Stimulated activated memory B cell treated with anti-CD40 and anti-IgM and Interleukin-4, amounts not matched to agents 10 μg/mL and 1 μg/mL and 100 μg/mL, for 72 hours (primary cell): ENCODE measurements around the gene PSTPIP1.
A peak's percentile ranks its signal among the peaks of the same experiment; 100 is the strongest.
"Not testable (repeated sequence)": the region's sequence is repeated elsewhere in the genome, so short reads cannot be mapped to it uniquely, and the experiment has no call there.

Experiments used
- ATAC-seq: fragments of 150-1000 bp; cut with Tn5 transposase; 2 replicates; pipeline ENCODE4 v1.10.0; 2021
- H3K27ac Mint-ChIP-seq: one replicate; pipeline ENCODE4 v1.8.0; 2022; ENCODE audit warnings: mild to moderate bottlenecking, mixed read lengths
- H3K27me3 Mint-ChIP-seq: one replicate; pipeline ENCODE4 v1.8.0; 2022; ENCODE audit warnings: mixed read lengths
- H3K36me3 Mint-ChIP-seq: one replicate; pipeline ENCODE4 v1.8.0; 2022; ENCODE audit warnings: mixed read lengths
- H3K4me1 Mint-ChIP-seq: one replicate; pipeline ENCODE4 v1.8.0; 2022; ENCODE audit warnings: mixed read lengths
- H3K4me3 Mint-ChIP-seq: one replicate; pipeline ENCODE4 v1.8.0; 2022; ENCODE audit warnings: mild to moderate bottlenecking, moderate library complexity, mixed read lengths
- H3K9me3 Mint-ChIP-seq: one replicate; pipeline ENCODE4 v1.8.0; 2022; ENCODE audit warnings: mixed read lengths

Gene PSTPIP1

DNA sequence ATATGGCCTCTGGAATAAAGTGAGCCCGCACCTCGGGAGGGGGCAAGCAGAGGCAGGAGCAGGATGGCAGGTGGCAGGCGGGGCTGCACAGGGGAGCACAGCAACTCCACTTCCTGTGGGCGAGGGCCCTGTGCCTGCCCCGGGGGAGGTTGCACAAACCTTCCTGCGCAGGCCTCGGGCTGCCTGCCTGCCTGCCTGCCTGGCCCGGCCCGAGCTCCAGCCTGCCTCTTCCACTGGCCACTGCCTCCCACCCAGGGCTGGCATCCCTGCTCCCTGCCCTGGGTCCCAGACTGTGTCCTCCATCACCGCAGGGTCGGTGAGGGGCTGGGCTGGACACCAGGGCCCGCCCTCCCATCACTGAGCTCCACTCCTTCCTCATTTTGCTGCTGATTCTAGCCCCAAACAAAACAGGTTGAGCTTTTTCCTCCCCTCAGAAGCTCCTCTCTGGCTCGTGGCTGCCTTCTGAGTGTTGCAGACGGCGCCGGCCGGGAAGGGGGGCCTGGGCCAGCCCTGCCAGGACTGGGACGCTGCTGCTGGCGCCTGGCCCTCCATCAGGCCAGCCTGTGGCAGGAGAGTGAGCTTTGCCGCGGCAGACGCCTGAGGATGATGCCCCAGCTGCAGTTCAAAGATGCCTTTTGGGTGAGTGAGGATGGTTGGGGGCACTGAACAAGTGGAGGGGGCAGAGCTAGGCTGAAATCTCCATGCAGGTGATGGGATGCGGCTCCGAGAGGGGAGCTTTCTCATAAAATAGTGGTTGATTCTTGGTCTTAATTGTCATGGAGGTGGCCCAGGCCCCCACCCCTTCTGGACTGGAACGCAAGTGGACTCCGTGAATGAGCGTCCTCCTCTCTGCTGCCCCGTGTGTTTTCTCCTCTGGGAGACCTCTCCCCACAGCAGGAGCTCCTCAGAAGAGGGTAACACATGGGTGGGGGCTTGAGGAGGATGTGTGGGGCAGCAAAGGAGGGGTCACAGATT lies at the start of gene PSTPIP1:
PSTPIP1 (plus strand) TSS at position 156 of the 975 bp plus-strand sequence; CDS start at position 604, 448 bp downstream.
- ATAC-seq: peak; percentile 89
- Mint-ChIP-seq H3K9me3 (no peaks in the 10 kb centered on the region), H3K27ac (peak within 1 kb of the TSS; percentile 95), H3K4me1 (peaks cover 76% of the 10 kb centered on the region), H3K4me3 (peak within 1 kb of the TSS; percentile 84), H3K36me3 (no peaks in the 10 kb centered on the region), H3K27me3 (no peaks in the 10 kb centered on the region)

DNA sequence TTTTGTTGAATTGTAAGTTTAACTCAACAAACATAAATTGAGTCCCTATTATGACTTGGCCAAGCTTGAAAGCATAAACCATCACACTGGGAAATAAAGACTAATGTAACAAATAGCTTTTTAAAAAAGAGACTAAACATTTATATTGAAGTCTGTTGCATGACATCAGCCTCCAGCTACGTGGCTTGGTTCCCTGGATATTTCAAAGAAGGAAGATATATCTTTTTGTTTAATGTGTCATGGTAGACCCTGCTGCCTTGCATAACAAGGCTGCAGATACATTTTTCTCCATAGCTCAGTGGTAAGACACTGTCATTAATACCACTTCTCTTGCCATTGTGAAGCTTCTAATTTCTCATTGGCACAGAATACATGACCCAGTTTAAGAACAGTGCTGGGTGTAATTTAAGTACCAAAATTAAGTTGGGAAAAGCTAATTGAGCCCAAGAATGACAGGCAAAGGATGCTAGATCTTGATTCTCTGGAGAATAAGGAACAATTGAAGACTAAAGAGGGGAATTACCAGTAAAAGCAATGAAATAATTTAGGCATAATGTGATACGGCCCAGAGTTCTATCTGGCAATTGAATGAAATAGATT lies 49.3 kb upstream of the PSTPIP1 start:
- no peak for ATAC-seq
- Mint-ChIP-seq H3K27me3 (no peaks in the 10 kb centered on the region), H3K27ac (peak overlapping the region; percentile 8), H3K9me3 (peaks cover 3% of the 10 kb centered on the region), H3K36me3 (peaks cover 51% of the 10 kb centered on the region), H3K4me3 (no peak overlapping the region), H3K4me1 (peaks cover 40% of the 10 kb centered on the region)

DNA sequence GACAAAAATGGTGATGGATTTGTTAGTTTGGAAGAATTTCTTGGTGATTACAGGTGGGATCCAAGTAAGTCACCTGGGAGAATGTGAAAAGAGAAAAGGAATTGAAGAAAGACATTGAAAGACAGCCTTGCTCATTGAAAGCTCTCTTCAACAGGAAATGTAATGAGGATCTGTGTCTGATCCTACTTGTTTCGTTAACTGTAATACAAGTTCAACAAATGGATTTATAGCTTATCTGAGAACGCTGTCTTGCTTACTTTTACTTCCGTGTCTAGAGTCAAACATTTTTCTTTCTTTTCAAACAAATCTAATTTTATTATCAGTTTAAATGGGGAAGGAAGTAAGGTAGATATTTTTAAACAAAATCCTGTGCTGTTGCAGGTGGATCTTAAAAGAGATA lies 47.5 kb upstream of the PSTPIP1 start:
- H3K27me3 Mint-ChIP-seq: no peaks in the 10 kb centered on the region
- H3K9me3 Mint-ChIP-seq: peaks cover 3% of the 10 kb centered on the region
- H3K4me3 Mint-ChIP-seq: no peak overlapping the region
- H3K36me3 Mint-ChIP-seq: peaks cover 55% of the 10 kb centered on the region
- H3K27ac Mint-ChIP-seq: peak overlapping the region; percentile 8
- peaks cover 40% of the 10 kb centered on the region for H3K4me1 Mint-ChIP-seq
- ATAC-seq: no peak

DNA sequence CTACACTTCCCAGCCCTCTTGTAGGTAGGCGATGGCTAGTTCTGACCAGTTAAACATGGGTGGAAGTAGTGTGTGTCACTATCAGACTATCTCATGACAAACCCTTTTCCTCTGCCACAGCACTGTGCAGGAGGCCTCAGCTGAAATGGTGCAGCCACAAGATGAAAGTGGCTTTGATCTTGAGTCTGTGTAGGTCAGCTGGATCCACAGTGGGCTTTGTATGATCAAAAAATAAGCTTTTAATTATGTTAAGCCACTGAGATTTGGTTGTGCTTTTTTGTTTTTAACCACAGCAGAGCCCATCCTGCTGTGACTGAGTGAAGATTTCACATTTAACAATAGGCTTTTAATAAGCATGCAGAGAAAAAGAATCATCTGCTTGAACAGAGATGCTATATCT lies 43.7 kb upstream of the PSTPIP1 start:
- Mint-ChIP-seq H3K4me3 (no peak overlapping the region), H3K9me3 (no peaks in the 10 kb centered on the region), H3K27ac (no peak overlapping the region), H3K36me3 (peaks cover 29% of the 10 kb centered on the region), H3K27me3 (no peaks in the 10 kb centered on the region), H3K4me1 (peaks cover 22% of the 10 kb centered on the region)
- ATAC-seq: no peak

DNA sequence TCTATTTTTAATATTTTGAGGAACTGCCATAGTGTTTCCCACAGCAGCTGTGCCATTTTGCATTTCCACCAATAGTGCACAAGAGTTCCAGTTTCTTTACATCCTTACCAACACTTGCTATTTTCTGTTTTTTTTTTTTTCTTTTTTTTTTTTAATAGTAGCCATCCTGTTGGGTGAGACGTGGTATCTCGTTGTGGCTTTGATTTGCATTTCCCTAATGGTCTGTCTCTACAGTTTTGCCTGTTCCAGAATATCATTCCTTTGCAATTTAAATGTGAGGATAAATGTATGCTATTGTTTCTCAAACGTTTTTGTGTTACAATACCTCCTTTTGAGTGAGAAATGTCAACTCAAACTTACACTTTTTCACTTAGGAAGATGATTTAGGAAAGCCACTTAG lies 41.0 kb upstream of the PSTPIP1 start:
- Mint-ChIP-seq H3K9me3 (no peaks in the 10 kb centered on the region), H3K27me3 (no peaks in the 10 kb centered on the region), H3K27ac (no peak overlapping the region), H3K36me3 (peaks cover 6% of the 10 kb centered on the region), H3K4me3 (no peak overlapping the region), H3K4me1 (no peaks in the 10 kb centered on the region)
- no peak for ATAC-seq

DNA sequence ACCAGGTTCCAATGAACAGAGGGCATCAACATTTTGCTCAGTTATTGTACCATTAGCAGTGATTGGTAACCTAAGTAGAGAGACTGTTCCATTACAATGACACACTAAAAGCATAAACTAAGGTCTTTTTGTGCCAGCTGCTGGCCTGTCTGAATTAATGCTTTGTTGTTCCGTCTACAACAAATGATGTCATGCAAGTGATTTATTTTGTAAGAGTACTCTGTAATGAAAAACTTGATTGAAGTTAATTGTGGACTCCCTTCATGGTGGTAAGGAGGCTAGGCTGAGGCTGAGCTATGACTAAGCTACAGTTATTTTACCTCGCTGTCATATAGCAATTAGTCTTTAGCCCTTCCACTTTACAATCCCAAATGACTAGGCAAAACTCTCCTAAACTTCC lies 40.2 kb upstream of the PSTPIP1 start:
- no peak for ATAC-seq
- H3K4me1 Mint-ChIP-seq: no peaks in the 10 kb centered on the region
- H3K4me3 Mint-ChIP-seq: no peak overlapping the region
- no peaks in the 10 kb centered on the region for H3K9me3 Mint-ChIP-seq
- no peak overlapping the region for H3K27ac Mint-ChIP-seq
- peaks cover 5% of the 10 kb centered on the region for H3K36me3 Mint-ChIP-seq
- no peaks in the 10 kb centered on the region for H3K27me3 Mint-ChIP-seq

DNA sequence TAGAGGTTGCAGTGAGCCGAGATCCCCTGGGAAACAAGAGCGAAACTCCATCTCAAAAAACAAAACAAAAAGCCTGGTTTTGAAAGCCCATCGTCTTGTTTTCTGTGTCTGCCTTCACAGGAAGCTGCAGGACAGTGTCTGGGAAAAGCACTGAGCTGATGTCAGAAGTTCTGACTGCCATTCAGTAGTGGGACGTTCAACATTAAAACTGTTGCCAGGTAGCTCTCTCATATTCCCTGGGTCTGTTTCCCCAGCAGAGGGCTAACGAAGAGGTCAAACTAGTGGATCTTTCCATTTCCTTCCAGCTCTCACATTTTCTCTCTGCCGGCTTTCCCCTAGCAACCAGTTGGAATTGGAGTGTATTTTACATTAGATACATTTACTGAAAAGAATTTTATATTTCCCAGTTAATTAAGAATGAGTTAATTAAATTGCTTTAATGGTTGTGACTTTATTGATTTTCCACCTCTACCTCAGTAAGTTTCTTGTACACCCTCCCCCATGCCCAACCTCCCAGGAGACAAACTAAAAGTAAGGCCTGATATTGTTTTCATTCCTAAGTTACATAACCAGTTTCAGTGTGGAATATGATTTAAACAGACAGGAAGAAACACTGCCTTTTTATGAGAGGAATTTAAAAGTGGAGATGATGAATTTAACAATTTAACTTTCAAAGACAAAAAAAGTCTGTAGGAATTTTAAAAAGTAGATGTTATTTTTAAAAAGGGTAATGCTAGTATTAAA lies 33.5 kb upstream of the PSTPIP1 start:
- no peak for ATAC-seq
- H3K9me3 Mint-ChIP-seq: no peaks in the 10 kb centered on the region
- H3K27ac Mint-ChIP-seq: peak overlapping the region; percentile 71
- peaks cover 11% of the 10 kb centered on the region for H3K4me1 Mint-ChIP-seq
- H3K4me3 Mint-ChIP-seq: no peak overlapping the region
- no peaks in the 10 kb centered on the region for H3K36me3 Mint-ChIP-seq
- no peaks in the 10 kb centered on the region for H3K27me3 Mint-ChIP-seq

DNA sequence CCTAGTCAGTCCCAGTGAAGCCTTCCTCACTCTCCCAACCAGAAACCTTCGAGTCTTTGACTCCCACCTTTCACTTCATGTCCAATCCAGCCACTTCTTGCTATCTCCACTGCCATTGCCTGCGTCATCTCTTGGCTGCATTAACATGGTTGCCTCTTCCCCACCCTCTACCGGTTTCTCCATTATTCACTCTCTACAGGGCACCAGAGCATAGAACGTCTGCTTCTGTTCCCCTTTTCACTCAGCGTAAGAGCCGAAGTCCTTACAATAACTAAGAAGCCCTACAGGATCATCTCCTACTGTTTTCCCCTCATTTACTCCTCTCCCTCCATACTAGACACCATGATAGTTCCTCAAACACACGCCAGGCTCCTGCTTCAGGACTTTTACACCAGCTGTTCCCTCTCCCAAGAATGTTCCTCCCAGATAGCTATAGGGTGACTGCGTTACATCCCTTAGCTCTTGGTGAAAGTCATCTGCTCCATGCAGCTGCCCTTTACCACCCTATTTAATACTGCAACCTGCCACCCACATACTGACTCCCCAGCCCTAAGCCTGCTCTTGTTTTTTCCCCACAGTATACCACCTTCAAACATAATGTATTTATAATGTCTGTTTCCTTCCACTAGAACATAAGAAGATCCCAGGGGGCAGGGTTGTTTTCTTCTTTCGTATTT lies 32.5 kb upstream of the PSTPIP1 start:
- peak; percentile 94 for ATAC-seq
- peaks cover 11% of the 10 kb centered on the region for H3K4me1 Mint-ChIP-seq
- H3K36me3 Mint-ChIP-seq: no peaks in the 10 kb centered on the region
- no peaks in the 10 kb centered on the region for H3K9me3 Mint-ChIP-seq
- no peaks in the 10 kb centered on the region for H3K27me3 Mint-ChIP-seq
- H3K27ac Mint-ChIP-seq: peak overlapping the region; percentile 71
- H3K4me3 Mint-ChIP-seq: peak overlapping the region; percentile 22

DNA sequence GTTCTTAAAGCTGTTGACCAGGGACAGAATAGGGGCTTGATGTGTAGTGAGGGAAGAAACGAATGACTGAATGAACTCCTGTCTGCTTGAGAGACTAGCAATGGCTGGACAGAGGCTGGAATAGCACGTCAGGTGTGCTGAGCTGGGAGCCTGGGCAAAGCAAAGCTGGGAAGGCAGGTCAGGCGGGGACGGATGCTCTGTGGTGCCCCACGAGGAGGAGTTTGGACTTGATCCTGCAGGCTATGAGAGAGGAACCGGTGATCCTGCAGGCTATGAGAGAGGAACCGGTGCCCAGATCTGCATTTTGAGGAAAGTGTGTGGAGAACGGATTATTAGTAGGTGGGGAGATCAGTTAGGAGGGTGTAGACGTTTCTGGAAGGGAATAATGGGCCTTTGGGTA lies 31.3 kb upstream of the PSTPIP1 start:
- Mint-ChIP-seq H3K27me3 (no peaks in the 10 kb centered on the region), H3K4me3 (no peak overlapping the region), H3K27ac (no peak overlapping the region), H3K36me3 (no peaks in the 10 kb centered on the region), H3K4me1 (peaks cover 11% of the 10 kb centered on the region), H3K9me3 (no peaks in the 10 kb centered on the region)
- ATAC-seq: no peak

DNA sequence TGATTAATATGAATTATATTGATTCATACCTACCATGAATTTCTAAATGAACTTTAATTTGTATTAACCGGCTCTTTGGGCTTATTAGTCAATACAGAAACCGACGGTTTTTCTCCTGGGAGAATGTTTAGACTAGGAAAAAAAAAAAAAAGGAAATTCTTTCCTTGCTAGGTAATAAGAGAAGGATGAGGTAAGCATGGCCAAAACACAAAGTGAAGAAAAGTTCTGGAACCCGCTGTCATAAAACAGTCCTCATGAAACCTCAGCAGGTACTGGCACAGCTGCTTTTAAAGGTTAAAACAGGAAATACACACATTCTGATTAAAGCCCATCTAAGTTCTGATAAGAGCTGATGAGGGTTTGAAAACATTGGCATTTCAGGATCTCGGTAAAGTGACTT lies 30.8 kb upstream of the PSTPIP1 start:
- no peak for ATAC-seq
- no peak overlapping the region for H3K27ac Mint-ChIP-seq
- H3K36me3 Mint-ChIP-seq: no peaks in the 10 kb centered on the region
- H3K4me1 Mint-ChIP-seq: peaks cover 11% of the 10 kb centered on the region
- no peak overlapping the region for H3K4me3 Mint-ChIP-seq
- H3K27me3 Mint-ChIP-seq: no peaks in the 10 kb centered on the region
- H3K9me3 Mint-ChIP-seq: no peaks in the 10 kb centered on the region

DNA sequence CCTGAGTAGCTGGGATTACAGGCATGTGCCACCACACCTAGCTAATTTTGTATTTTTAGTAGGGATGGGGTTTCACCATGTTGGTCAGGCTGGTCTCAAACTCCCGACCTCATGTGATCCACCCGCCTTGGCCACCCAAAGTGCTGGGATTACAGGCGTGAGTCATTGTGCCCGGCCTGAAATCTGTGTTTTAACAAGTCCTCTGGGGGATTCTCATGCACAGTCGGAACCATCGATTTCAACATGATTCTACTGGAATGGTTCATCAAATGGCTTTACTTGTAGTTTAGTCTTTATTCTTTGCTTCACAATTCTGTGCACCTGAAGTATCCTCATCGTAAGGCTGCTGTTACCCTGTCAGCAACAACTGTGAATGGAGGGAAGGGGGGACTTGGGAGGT lies 28.9 kb upstream of the PSTPIP1 start:
- H3K27ac Mint-ChIP-seq, H3K4me3 Mint-ChIP-seq, H3K27me3 Mint-ChIP-seq, ATAC-seq, H3K36me3 Mint-ChIP-seq, H3K9me3 Mint-ChIP-seq: not testable (repeated sequence)
- H3K4me1 Mint-ChIP-seq: peaks cover 11% of the 10 kb centered on the region

DNA sequence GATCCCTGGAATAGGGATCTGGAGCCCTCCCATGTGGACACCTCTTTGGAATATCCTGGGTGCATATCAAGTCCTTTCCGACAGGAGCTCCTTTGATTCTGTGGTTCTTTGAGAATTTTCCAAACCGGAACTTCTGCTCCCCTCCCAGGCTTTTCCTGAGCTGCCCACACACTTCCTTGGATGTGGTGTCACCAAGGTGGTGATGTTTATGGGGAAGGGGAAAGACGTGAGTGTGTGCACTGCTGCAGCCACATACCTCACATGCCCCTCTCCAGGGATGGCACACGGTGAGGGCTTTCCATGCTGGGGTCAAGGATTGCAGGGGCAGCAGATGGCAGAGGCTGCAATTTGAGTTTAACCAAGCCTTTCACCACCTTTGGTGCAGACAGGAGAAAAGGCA lies 27.9 kb upstream of the PSTPIP1 start:
- peaks cover 9% of the 10 kb centered on the region for H3K4me1 Mint-ChIP-seq
- no peaks in the 10 kb centered on the region for H3K27me3 Mint-ChIP-seq
- H3K4me3 Mint-ChIP-seq: no peak overlapping the region
- no peaks in the 10 kb centered on the region for H3K9me3 Mint-ChIP-seq
- no peaks in the 10 kb centered on the region for H3K36me3 Mint-ChIP-seq
- H3K27ac Mint-ChIP-seq: no peak overlapping the region
- ATAC-seq: no peak

DNA sequence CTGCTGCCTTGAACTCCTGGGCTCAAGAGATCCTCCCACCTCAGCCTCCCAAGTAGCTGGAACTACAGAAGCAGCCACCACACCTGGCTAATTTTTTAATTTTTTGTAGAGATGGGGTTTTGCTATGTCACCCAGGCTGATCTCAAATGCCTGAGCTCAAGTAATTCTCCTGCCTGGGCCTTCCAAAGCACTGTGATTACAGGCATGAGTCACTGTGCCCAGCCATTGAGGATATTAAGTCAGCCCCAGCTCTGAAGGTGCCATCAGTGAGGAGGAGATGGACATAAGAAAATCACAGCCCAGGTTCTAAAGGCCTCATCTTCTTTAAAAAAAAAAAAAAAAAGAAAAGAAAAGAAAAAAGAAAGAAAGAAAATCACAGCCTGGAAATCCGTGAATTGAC lies 26.6 kb upstream of the PSTPIP1 start:
- no peaks in the 10 kb centered on the region for H3K36me3 Mint-ChIP-seq
- H3K27ac Mint-ChIP-seq: no peak overlapping the region
- H3K4me3 Mint-ChIP-seq: no peak overlapping the region
- no peaks in the 10 kb centered on the region for H3K4me1 Mint-ChIP-seq
- no peaks in the 10 kb centered on the region for H3K9me3 Mint-ChIP-seq
- no peaks in the 10 kb centered on the region for H3K27me3 Mint-ChIP-seq
- ATAC-seq: no peak

DNA sequence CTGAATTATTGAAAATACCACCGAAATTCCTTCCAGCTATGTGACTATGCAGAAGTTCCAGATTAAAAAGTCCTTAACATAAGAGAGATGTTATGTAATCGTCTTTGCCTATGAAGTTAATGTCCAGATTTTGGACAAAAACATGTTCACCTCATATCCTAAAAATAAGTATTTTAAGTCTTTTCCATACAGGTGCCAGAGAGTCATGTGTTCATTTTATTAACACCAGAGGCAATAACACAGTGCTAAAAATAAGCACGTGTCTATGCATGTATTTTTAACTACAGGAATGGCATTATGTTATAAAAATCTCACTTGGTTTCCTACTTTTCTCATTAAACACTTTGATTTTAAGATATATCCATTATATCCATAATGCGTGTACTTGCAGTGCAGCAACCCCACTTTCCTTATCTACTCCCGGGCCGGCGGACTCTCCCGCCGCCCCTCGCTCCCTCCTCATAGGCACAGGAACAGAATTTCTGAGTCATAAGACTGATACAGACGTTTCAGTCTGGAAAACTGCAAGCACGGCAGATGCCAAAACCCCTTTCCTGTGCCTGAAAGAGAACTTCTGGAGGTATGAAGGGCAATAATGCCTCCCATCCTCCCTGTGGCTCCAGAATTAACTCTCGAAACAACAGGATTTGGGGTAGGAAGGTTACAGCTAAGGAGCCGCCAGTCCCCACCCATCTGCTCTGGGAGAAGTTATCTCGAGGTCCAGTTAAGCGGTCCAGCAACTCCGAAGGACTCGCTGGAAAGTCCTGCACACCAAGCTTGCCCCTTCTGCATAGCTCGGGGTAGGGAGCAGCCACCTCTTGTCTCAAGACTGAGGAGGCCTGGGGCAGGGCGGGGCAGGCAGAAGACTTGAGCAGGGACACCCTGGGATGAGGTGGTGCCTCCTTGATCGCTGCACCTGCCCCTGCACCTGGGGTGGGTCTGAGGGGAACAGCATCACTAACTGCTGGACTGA lies 22.3 kb upstream of the PSTPIP1 start:
- no peak overlapping the region for H3K27ac Mint-ChIP-seq
- no peaks in the 10 kb centered on the region for H3K36me3 Mint-ChIP-seq
- H3K4me3 Mint-ChIP-seq: no peak overlapping the region
- ATAC-seq: no peak
- no peaks in the 10 kb centered on the region for H3K27me3 Mint-ChIP-seq
- no peaks in the 10 kb centered on the region for H3K9me3 Mint-ChIP-seq
- H3K4me1 Mint-ChIP-seq: peaks cover 11% of the 10 kb centered on the region
